Right lobe of liver (tissue), 6 donors: ENCODE data around the gene SSBP3. TPM values are rescaled to one million over a fixed set of nuclear protein-coding genes. Genes with fewer than 3 reads are reported as not detected.

Source experiments
- ATAC-seq, 4 donors: fragments of 200-7000 bp; cut with Tn5 transposase; one replicate each; pipeline ENCODE4 v1.9.1; 2020; ENCODE audit warnings: mild to moderate bottlenecking in 4 of 4, moderate library complexity in 4 of 4
- DNase-seq, 3 donors: peaks; one replicate each; pipeline ENCODE4 v3.0.0-alpha.2; 2020
- H3K27ac ChIP-seq, 3 donors: fragments of 200-600 bp; one replicate each; pipeline ENCODE4 v1.8.0; 2022
- H3K27me3 ChIP-seq, 2 donors: fragments of 200-600 bp; one replicate each; pipeline ENCODE4 v1.8.0; 2022
- H3K36me3 ChIP-seq, 4 donors: fragments of 200-600 bp; sonication (generic) in 1 of 4; one replicate each; pipeline versions ENCODE4 v1.5.1 to v1.8.0; 2017 to 2022; ENCODE audit warnings: control low read depth in 1 of 4
- H3K4me1 ChIP-seq, 4 donors: fragments of 200-600 bp; sonication (generic) in 1 of 4; one replicate each; pipeline versions ENCODE4 v1.5.1 to v1.8.0; 2017 to 2022; ENCODE audit warnings: control low read depth in 1 of 4
- H3K4me3 ChIP-seq, 3 donors: fragments of 200-600 bp; one replicate each; pipeline ENCODE4 v1.8.0; 2022
- H3K9me3 ChIP-seq, 4 donors: fragments of 200-600 bp; sonication (generic) in 1 of 4; one replicate each; pipeline versions ENCODE4 v1.5.1 to v1.8.0; 2017 to 2022; ENCODE audit warnings: control low read depth in 1 of 4
- CTCF ChIP-seq, 4 donors: fragments of 200-600 bp in 3 of 4; fragments of 450-650 bp in 1 of 4; IDR thresholded peaks; one replicate each; pipeline versions ENCODE4 v1.5.1 to v1.8.0; 2016 to 2022; ENCODE audit warnings: antibody characterized with exemption in 4 of 4, mild to moderate bottlenecking in 2 of 4
- POLR2A ChIP-seq: fragments of 450-650 bp; IDR thresholded peaks from one replicate; pipeline ENCODE4 v1.6.1; 2017; ENCODE audit warnings: antibody characterized with exemption, mild to moderate bottlenecking
- WGBS: methylation state at CpG from one replicate; pipeline ENCODE4 v1.1.6; 2018; ENCODE audit warnings: low coverage, low lambda C conversion rate; ENCODE audit not compliant: insufficient coverage; ENCODE audit errors: missing lambda C conversion rate; 5-methylcytosine and 5-hydroxymethylcytosine counted together
- intact Hi-C, 2 donors: fragments of 100-400 bp; cut with DNase I; formaldehyde crosslinking; loops; one replicate each; pipeline versions ENCODE4 v1.11.2 to v1.14.1; 2022
- total RNA-seq, 6 experiments: library from RNA; depleted of rRNA in 2 of 6; stranded (reverse); fragments of >200 nt in 2 of 6; fragmentation: NEBNext Ultra II Directional in 3 of 6; extraction: Animal tissue kit (Norgen Biotek cat#: 25700) in 3 of 6; gene quantifications; one replicate each; pipeline versions ENCODE4 v1.1.0 to v1.2.4, GENCODE V29; 2016 to 2023
- donor health status: DM: no; HTN: yes; CAD: no.
- donor health status: DM: no; HTN: no; CAD: no.
- donor health status: DM: no; HTN: no; CAD: no.
- donor health status: DM: no; HTN: yes; CAD: no.
- donor health status: DM: no; HTN: yes; CAD: no.

SSBP3 gene
- total RNA-seq, 6 experiments from 2014 or later: 19.4 to 34.1 (median 24.4) TPM

- H3K36me3 ChIP-seq: no peaks in the 10 kb centered on the region
- TF ChIP-seq CTCF (IDR thresholded peaks at IDR 0.05): peak in 3 of 4 donors; percentile 14 to 21 (median 21)
- peak; percentile 84 for TF ChIP-seq POLR2A
- peak; percentile 24 to 54 (median 36) for ATAC-seq
- peak overlapping the region; percentile 18 to 33 (median 24) for H3K4me3 ChIP-seq
- WGBS: 34% methylated on average over 3 of the region's 3 CpGs
- peak; percentile 83 to 93 (median 84) for DNase-seq
- H3K9me3 ChIP-seq: no peaks in the 10 kb centered on the region
- H3K4me1 ChIP-seq: peaks cover 0 to 83% (median 35%) of the 10 kb centered on the region in 4 donors
- no peaks in the 10 kb centered on the region for H3K27me3 ChIP-seq
- peak overlapping the region; percentile 92 to 98 (median 98) for H3K27ac ChIP-seq
- intact Hi-C loops: loop anchor here in 1 of 2 donors (5.0 kb wide), 1 partner anchor 212 kb away; no protein-coding TSS in a partner anchor
Observed at GRCh38 chr1:54275349-54275748, 130.8 kb downstream of the SSBP3 start.

GRCh38 chr1:54274881-54275280 lies 131.3 kb downstream of the SSBP3 start:
- intact Hi-C loops: loop anchor here (5.0 kb wide), 2 partner anchors 132 to 212 kb away; partner anchors contain the start of gene SSBP3 (in 1 of the 2)
- Histone ChIP-seq H3K4me1 (peaks cover 0 to 83% (median 35%) of the 10 kb centered on the region in 4 donors), H3K4me3 (peak overlapping the region; percentile 18 to 33 (median 24)), H3K36me3 (no peaks in the 10 kb centered on the region), H3K27ac (peak overlapping the region; percentile 92 to 98 (median 98)), H3K27me3 (no peaks in the 10 kb centered on the region), H3K9me3 (no peaks in the 10 kb centered on the region)
- 13% methylated on average over 11 of the region's 11 CpGs for WGBS
- DNase-seq (no peak), ATAC-seq (no peak)
- TF ChIP-seq CTCF (IDR thresholded peaks at IDR 0.05): no peak
- TF ChIP-seq POLR2A: no peak

- Histone ChIP-seq H3K36me3 (no peaks in the 10 kb centered on the region), H3K4me3 (peak overlapping the region; percentile 18 to 33 (median 24)), H3K27me3 (no peaks in the 10 kb centered on the region), H3K9me3 (no peaks in the 10 kb centered on the region), H3K27ac (peak overlapping the region; percentile 92 to 98 (median 98)), H3K4me1 (peaks cover 0 to 82% (median 35%) of the 10 kb centered on the region in 4 donors)
- ATAC-seq: peak; percentile 16 to 28 (median 22)
- peak; percentile 24 for TF ChIP-seq POLR2A
- peak; percentile 5 to 41 (median 27) for TF ChIP-seq CTCF (IDR thresholded peaks at IDR 0.05)
- 37% methylated on average over 2 of the region's 8 CpGs for WGBS
- intact Hi-C loops: loop anchor here in 1 of 2 donors (5.0 kb wide), 1 partner anchor 133 kb away; the partner anchor contains the start of gene SSBP3
- peak; percentile 63 to 79 (median 70) for DNase-seq
Observed at GRCh38 chr1:54274448-54274847, 131.7 kb downstream of the SSBP3 start.

- no peaks in the 10 kb centered on the region for H3K36me3 ChIP-seq
- H3K4me3 ChIP-seq: no peak overlapping the region
- WGBS: 75% methylated on average over 3 of the region's 5 CpGs
- intact Hi-C loops: loop anchor here in 1 of 2 donors (5.0 kb wide), 1 partner anchor 134 kb away; the partner anchor contains the start of gene SSBP3
- peak in 3 of 4 donors; percentile 1 to 18 (median 8) for ATAC-seq
- no peaks in the 10 kb centered on the region for H3K27me3 ChIP-seq
- H3K27ac ChIP-seq: peak overlapping the region; percentile 92 to 98 (median 98)
- peak; percentile 45 for TF ChIP-seq POLR2A
- TF ChIP-seq CTCF (IDR thresholded peaks at IDR 0.05): no peak
- DNase-seq: peak in 1 of 3 donors; percentile 74
- H3K9me3 ChIP-seq: no peaks in the 10 kb centered on the region
- peaks cover 0 to 76% (median 33%) of the 10 kb centered on the region in 4 donors for H3K4me1 ChIP-seq
Observed at GRCh38 chr1:54273795-54274163, 132.4 kb downstream of the SSBP3 start.
